ENCODE measurements around the gene DECR2.

DNA sequence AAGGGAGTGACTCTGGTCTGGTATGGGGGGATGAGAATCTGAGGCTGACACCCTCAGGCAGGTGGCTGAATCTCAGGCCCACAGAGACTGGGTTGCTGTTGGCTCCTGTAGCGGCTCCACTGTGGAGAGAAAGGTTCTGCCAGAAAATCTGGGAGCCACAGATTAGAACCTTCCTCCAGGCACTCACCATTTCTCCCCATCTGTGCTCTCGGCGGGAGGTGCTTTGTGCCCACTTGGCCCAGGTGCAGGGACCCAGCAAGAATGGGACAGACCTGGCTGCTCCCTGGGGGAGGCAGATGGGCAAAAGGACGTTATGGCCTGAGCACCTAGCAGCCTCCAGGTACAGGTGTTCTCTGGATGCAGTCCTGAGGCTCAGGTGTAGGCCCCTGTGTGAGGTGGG lies 43.9 kb downstream of the DECR2 start:
- TF ChIP-seq, protein P1, sequence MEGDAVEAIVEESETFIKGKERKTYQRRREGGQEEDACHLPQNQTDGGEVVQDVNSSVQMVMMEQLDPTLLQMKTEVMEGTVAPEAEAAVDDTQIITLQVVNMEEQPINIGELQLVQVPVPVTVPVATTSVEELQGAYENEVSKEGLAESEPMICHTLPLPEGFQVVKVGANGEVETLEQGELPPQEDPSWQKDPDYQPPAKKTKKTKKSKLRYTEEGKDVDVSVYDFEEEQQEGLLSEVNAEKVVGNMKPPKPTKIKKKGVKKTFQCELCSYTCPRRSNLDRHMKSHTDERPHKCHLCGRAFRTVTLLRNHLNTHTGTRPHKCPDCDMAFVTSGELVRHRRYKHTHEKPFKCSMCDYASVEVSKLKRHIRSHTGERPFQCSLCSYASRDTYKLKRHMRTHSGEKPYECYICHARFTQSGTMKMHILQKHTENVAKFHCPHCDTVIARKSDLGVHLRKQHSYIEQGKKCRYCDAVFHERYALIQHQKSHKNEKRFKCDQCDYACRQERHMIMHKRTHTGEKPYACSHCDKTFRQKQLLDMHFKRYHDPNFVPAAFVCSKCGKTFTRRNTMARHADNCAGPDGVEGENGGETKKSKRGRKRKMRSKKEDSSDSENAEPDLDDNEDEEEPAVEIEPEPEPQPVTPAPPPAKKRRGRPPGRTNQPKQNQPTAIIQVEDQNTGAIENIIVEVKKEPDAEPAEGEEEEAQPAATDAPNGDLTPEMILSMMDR (conservative IDR thresholded peaks at IDR 0.05; ENCODE audit: low read length) = no peak
- TF ChIP-seq EZH2phosphoT487 (IDR thresholded peaks at IDR 0.05; ENCODE audit: borderline replicate concordance) = no peak

Data from Loucy (cell line).